GM19351 (cell line): Measurements from ENCODE around the gene USP25.
A peak's percentile ranks its signal among the peaks of the same experiment; 100 is the strongest.
"Not testable (repeated sequence)": the region's sequence is repeated elsewhere in the genome, so short reads cannot be mapped to it uniquely, and the experiment has no call there.

Experiments used
- ATAC-seq: cut with Tn5 transposase; IDR thresholded peaks from one replicate; pipeline ENCODE4 v1.9.1; 2021; ENCODE audit warnings: mild to moderate bottlenecking, moderate library complexity; ENCODE audit not compliant: unreplicated experiment

Gene USP25

GRCh38 chr21:15732290-15732995 is 2.7 kb downstream of the USP25 start:
- ATAC-seq, result peak; percentile 52

- no peak for ATAC-seq
These were observed 3.2 kb downstream of the USP25 start for GRCh38 chr21:15732996-15733329.

- ATAC-seq, result no peak
These were observed 5.6 kb downstream of the USP25 start for GRCh38 chr21:15735409-15735808.

GRCh38 chr21:15735931-15736330 is 6.1 kb downstream of the USP25 start:
- ATAC-seq, result not testable (repeated sequence)

- ATAC-seq, result not testable (repeated sequence)
These were observed 9.0 kb downstream of the USP25 start for GRCh38 chr21:15738779-15739178.

GRCh38 chr21:15740383-15740782 is 10.6 kb downstream of the USP25 start:
- no peak for ATAC-seq

GRCh38 chr21:15741510-15741909 is 11.7 kb downstream of the USP25 start:
- ATAC-seq, result no peak

- ATAC-seq, result no peak
These were observed 12.4 kb downstream of the USP25 start for GRCh38 chr21:15742052-15742670.

- no peak for ATAC-seq
These were observed 12.9 kb downstream of the USP25 start for GRCh38 chr21:15742694-15743093.

GRCh38 chr21:15743593-15743992 is 13.8 kb downstream of the USP25 start:
- no peak for ATAC-seq

- no peak for ATAC-seq
These were observed 15.1 kb downstream of the USP25 start for GRCh38 chr21:15744926-15745325.

GRCh38 chr21:15748586-15748985 is 18.8 kb downstream of the USP25 start:
- no peak for ATAC-seq

GRCh38 chr21:15749082-15749860 is 19.5 kb downstream of the USP25 start:
- no peak for ATAC-seq

GRCh38 chr21:15749861-15750159 is 20.0 kb downstream of the USP25 start:
- ATAC-seq, result no peak

- ATAC-seq, result no peak
These were observed 21.3 kb downstream of the USP25 start for GRCh38 chr21:15751037-15751436.

GRCh38 chr21:15751546-15751945 is 21.8 kb downstream of the USP25 start:
- ATAC-seq, result no peak

- ATAC-seq, result no peak
These were observed 23.1 kb downstream of the USP25 start for GRCh38 chr21:15752763-15753407.

- ATAC-seq, result no peak
These were observed 24.0 kb downstream of the USP25 start for GRCh38 chr21:15753741-15754140.

GRCh38 chr21:15754640-15755039 is 24.9 kb downstream of the USP25 start:
- ATAC-seq, result no peak

- ATAC-seq, result no peak
These were observed 25.3 kb downstream of the USP25 start for GRCh38 chr21:15755125-15755524.

GRCh38 chr21:15759469-15759868 is 29.7 kb downstream of the USP25 start:
- no peak for ATAC-seq
